Activated T-cell treated with anti-CD3 and anti-CD28 coated beads, Interleukin-2, amount 50 U/mL, for 72 hours (primary cell): ENCODE measurements around the gene TFG. TPM values are rescaled to one million over a fixed set of nuclear protein-coding genes. Genes with fewer than 3 reads are reported as not detected.
"Not testable (repeated sequence)": the region's sequence is repeated elsewhere in the genome, so short reads cannot be mapped to it uniquely, and the experiment has no call there.

Experiments used
- ATAC-seq, 2 donors: fragments of 150-1000 bp; cut with Tn5 transposase; replicated peaks in 1 of 2; 2 replicates each; pipeline ENCODE4 v1.10.0; 2021; ENCODE audit warnings: moderate library complexity in 2 of 2, mild to moderate bottlenecking in 1 of 2
- DNase-seq, 2 donors: peaks; one replicate each; pipeline ENCODE4 v3.0.0; 2021 to 2022; ENCODE audit warnings: mixed read lengths in 1 of 2
- H3K27ac Mint-ChIP-seq: one replicate; pipeline ENCODE4 v1.8.0; 2022; ENCODE audit warnings: mild to moderate bottlenecking, moderate library complexity, mixed read lengths
- H3K27me3 Mint-ChIP-seq: one replicate; pipeline ENCODE4 v1.8.0; 2022; ENCODE audit warnings: low read depth, mixed read lengths
- H3K36me3 Mint-ChIP-seq, 2 donors: one replicate each; pipeline ENCODE4 v1.8.0; 2022; ENCODE audit warnings: mixed read lengths in 2 of 2, mild to moderate bottlenecking in 1 of 2; ENCODE audit not compliant: insufficient read depth in 2 of 2
- H3K4me1 Mint-ChIP-seq: one replicate; pipeline ENCODE4 v1.8.0; 2022; ENCODE audit warnings: low read depth, mixed read lengths
- H3K4me3 Mint-ChIP-seq, 2 donors: one replicate each; pipeline ENCODE4 v1.8.0; 2022; ENCODE audit warnings: mild to moderate bottlenecking in 2 of 2, mixed read lengths in 2 of 2, moderate library complexity in 2 of 2
- H3K9me3 Mint-ChIP-seq, 2 donors: one replicate each; pipeline ENCODE4 v1.8.0; 2022; ENCODE audit warnings: mixed read lengths in 2 of 2
- total RNA-seq, 2 donors: library from RNA; stranded (reverse); gene quantifications; one replicate each; pipeline ENCODE4 v1.2.3, GENCODE V29; 2022

The TFG gene
- total RNA-seq: 10 to 100 TPM; 60.6 to 64.7 TPM

DNA sequence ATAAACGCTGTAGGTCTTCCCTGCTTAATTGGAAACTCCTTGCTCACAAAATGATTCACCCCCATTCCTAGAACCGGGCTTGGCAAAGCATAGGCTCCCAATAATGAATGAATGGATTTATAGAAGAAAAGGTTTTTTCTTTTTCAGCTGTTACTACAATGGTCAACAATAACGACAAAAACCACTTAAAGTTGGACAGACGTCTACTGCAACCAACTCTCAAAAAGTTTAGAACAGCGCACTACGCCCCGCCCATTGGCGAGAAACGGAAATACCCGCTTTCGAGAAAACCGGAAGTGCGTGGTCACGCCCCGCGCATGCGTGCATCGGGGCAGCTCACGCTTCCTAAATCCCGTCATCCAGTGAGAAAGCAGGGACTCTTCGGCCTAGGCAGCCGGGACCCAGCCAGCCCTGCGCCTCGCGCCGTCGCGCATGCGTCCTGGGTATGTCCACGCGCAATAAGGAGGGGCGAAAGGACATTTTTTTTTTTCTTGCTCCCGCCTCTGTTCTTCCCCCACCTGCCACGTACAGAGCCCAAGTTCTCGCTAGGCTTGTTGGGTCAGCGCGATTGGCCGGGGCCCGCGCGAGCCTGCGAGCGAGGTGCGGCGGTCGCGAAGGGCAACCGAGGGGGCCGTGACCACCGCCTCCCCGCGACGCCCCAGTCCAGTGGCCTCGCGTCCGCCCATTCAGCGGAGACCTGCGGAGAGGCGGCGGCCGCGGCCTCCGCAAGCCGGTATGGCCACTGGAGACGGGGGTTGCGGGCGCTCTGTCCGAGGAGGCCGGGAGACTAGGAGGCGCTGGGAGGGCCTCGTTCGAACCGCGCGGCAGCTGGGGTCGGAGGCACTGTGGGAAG lies at the start of gene TFG:
Gene TFG (plus strand): TSS at position 506 of the 853 bp plus-strand sequence. CDS start 4,192 bp downstream, outside the sequence.
- Mint-ChIP-seq H3K27me3 (no peaks in the 10 kb centered on the region), H3K36me3 (peaks cover 22 to 24% of the 10 kb centered on the region in 2 donors), H3K4me1 (peaks cover 56% of the 10 kb centered on the region), H3K9me3 (peaks cover 2 to 7% of the 10 kb centered on the region in 2 donors), H3K27ac (peak within 1 kb of the TSS; percentile 100), H3K4me3 (peak within 1 kb of the TSS; percentile 89 to 99)
- DNase-seq (peak; percentile 97 to 98), ATAC-seq (peak; percentile 93 to 94)

DNA sequence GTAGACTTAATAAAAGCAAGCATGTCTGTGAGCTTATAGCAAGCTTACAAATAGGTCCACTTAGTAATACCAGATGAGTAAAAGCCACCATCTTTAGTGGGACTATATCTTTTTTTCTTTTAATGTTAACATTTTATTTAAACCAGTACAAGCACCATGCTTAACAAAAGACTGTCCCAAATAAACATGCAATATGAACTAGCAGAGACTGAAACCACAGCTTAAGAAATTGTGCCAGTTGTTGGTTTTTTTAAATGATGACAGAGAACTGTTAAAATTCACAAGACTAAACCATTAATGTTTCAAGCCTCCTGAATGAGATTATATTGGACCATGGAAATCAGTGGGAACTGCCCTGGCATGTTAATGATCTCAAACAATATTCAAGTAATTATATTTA lies 48.0 kb upstream of the TFG start:
- peaks cover 26% of the 10 kb centered on the region for H3K4me1 Mint-ChIP-seq
- not testable (repeated sequence) for ATAC-seq, H3K9me3 Mint-ChIP-seq, DNase-seq, H3K36me3 Mint-ChIP-seq, H3K4me3 Mint-ChIP-seq, H3K27me3 Mint-ChIP-seq, H3K27ac Mint-ChIP-seq

DNA sequence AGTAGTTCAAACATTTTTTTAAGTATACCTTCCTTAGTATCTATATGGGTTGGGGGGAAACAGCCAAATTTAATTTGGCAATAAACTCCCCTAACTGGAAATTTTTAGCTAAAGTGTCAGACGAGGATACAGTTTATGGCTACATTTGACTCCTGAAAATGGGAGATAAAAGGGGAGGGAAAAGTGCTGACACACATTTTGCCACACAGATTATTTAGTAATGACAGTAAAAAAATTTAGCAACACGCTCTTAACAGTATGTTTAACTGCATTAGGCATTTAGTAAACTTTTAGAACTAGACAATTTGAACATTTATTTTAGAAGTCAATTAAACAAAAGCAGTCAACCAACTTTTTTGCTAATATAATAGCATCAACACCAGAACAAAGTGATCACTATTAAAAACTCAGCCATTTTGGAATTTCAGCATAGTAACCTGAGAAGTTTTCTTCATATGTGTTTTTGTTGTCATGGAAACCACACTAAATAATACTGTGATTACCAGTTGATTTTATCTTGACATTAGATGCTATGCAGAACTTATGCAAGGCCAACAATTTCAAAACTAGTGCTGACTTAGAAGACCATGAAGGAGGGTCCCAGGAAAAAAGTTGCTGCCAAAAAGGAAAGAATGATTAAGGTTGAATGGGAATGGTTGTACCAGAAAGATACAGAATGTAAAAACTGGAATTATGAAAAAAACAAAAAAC lies 47.0 kb upstream of the TFG start:
- no peak for DNase-seq
- Mint-ChIP-seq H3K4me3 (no peak overlapping the region), H3K27me3 (no peaks in the 10 kb centered on the region), H3K27ac (peak overlapping the region; percentile 46), H3K9me3 (no peaks in the 10 kb centered on the region), H3K4me1 (peaks cover 27% of the 10 kb centered on the region), H3K36me3 (no peaks in the 10 kb centered on the region)
- ATAC-seq: no peak

DNA sequence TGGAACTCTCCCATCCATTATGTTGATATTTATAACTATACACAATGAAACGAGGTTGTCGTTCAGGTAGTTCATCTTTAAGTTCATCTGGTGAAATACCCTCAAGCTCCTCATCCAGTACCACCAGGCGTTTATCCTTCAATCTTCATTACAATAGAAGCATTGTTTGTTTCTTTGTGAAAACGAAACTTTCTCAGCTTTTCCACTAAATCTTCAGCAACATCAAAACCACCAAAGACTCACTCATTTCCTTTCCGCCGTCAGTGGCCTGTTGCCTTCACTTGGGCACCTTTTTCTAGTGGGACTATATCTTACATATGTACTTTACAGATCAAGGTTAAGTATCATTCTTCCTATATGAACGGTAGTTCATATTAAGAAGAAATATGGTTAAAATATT lies 44.1 kb upstream of the TFG start:
- peak overlapping the region; percentile 62 to 81 for H3K4me3 Mint-ChIP-seq

DNA sequence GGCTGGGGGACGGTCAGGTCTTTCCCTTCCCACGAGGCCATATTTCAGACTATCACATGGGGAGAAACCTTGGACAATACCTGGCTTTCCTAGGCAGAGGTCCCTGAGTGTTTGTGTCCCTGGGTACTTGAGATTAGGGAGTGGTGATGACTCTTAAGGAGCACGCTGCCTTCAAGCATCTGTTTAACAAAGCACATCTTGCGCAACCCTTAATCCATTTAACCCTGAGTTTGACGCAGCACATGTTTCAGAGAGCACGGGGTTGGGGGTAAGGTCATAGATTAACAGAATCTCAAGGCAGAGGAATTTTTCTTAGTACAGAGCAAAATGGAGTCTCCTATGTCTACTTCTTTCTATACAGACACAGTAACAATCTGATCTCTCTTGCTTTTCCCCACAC lies 42.6 kb upstream of the TFG start:
- not testable (repeated sequence) for ATAC-seq, H3K36me3 Mint-ChIP-seq, H3K9me3 Mint-ChIP-seq, H3K27ac Mint-ChIP-seq, H3K4me3 Mint-ChIP-seq, DNase-seq, H3K27me3 Mint-ChIP-seq
- peaks cover 27% of the 10 kb centered on the region for H3K4me1 Mint-ChIP-seq

More for the DNA sequence above, 44.1 kb upstream of the TFG start:
- peak; percentile 95 to 96 for ATAC-seq
- H3K27me3 Mint-ChIP-seq: no peaks in the 10 kb centered on the region
- no peaks in the 10 kb centered on the region for H3K9me3 Mint-ChIP-seq
- H3K27ac Mint-ChIP-seq: peak overlapping the region; percentile 81
- H3K36me3 Mint-ChIP-seq: peaks cover 0 to 2% of the 10 kb centered on the region in 2 donors
- DNase-seq: peak; percentile 34 to 45
- peaks cover 27% of the 10 kb centered on the region for H3K4me1 Mint-ChIP-seq

DNA sequence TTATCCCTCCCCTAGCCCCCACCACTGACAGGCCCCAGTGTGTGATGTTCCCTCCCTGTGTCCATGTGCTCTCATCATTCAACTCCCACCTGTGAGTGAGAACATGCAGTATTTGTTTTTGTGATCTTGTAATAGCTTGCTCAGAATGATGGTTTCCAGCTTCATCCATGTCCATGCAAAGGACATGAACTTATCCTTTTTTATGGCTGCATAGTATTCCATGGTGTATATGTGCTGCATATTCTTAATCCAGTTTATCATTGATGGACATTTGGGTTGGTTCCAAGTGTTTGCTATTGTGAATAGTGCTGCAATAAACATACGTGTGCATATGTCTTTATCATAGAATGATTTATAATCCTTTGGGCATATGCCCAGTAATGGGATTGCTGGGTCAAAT lies 42.0 kb upstream of the TFG start:
- H3K4me1 Mint-ChIP-seq: peaks cover 27% of the 10 kb centered on the region
- H3K27me3 Mint-ChIP-seq, H3K36me3 Mint-ChIP-seq, H3K9me3 Mint-ChIP-seq, H3K27ac Mint-ChIP-seq, H3K4me3 Mint-ChIP-seq, ATAC-seq, DNase-seq: not testable (repeated sequence)

DNA sequence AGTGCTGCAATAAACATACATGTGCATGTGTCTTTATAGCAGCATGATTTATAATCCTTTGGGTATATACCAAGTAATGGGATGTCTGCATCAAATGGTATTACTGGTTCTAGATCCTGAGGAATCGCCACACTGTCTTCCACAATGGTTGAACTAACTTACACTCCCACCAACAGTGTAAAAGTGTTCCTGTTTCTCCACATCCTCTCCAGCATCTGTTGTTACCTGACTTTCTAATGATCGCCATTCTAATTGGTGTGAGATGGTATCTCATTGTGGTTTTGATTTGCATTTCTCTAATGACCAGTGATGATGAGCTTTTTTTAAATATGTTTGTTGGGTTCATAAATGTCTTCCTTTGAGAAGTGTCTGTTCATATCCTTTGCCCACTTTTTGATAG lies 38.3 kb upstream of the TFG start:
- not testable (repeated sequence) for H3K27me3 Mint-ChIP-seq, ATAC-seq, H3K4me3 Mint-ChIP-seq, H3K9me3 Mint-ChIP-seq, H3K4me1 Mint-ChIP-seq, H3K27ac Mint-ChIP-seq, H3K36me3 Mint-ChIP-seq, DNase-seq

DNA sequence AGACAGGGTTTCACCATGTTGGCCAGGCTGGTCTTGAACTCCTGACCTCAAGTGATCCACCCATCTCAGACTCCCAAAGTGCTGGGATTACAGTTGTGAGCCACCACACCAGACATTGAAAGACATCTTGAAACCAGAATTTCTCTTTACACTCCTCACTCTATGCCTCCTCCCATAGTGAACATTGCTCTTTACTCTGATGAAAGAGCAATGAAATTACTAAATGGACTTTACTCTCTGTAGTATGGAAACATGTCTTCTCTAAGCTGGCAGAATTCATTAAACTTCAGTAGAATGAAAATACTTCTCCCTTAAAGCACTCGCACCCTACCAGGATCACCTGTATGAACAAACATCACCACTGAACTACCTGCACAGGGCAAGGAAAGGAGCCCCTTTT lies 27.8 kb upstream of the TFG start:
- Mint-ChIP-seq H3K9me3 (peaks cover 0 to 1% of the 10 kb centered on the region in 2 donors), H3K36me3 (no peaks in the 10 kb centered on the region), H3K27ac (no peak overlapping the region), H3K4me3 (no peak overlapping the region), H3K27me3 (no peaks in the 10 kb centered on the region), H3K4me1 (no peaks in the 10 kb centered on the region)
- DNase-seq: no peak
- no peak for ATAC-seq

DNA sequence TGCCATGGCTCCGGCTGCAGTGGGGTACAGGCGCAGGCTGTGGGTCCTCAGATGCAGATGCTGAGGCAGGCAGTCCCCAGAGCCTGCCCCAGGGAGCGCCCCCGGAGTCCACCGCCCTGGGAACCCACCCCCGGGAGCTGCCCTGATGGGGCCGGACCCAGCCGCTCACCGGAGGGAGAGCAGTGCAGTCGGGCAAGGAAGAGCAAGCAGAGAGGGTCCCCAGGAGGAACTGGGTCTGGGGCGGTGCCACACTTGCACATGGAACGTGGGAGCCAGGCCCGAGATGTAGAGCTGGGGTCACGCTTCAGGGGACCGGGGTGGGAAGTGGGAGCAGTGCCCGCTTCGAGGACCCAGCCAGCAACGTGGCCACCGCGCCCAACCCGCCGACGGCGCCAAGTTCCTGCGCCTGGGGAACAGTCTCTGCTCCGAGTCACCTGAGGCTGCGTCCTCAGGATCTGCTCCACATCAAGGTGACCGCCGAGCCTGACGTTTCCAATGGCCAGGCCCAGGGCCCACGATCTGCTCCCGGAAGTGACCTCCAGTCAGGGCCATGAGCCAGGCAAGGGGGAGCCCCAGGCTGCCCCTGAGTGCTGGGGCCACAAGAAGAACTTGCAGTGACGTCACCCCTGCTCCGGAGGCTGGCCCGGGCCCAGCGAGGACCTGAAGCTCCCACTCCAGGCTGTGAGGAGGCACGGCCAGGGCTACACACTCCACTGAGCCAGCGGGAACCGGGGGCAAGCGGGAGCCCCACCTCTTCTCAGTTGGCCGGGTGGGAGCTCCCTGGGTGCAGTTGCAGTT lies 27.0 kb upstream of the TFG start:
- H3K9me3 Mint-ChIP-seq: no peaks in the 10 kb centered on the region
- H3K4me1 Mint-ChIP-seq: no peaks in the 10 kb centered on the region
- peak; percentile 25 to 29 for ATAC-seq
- no peaks in the 10 kb centered on the region for H3K27me3 Mint-ChIP-seq
- H3K4me3 Mint-ChIP-seq: no peak overlapping the region
- no peak for DNase-seq
- H3K36me3 Mint-ChIP-seq: no peaks in the 10 kb centered on the region
- no peak overlapping the region for H3K27ac Mint-ChIP-seq

DNA sequence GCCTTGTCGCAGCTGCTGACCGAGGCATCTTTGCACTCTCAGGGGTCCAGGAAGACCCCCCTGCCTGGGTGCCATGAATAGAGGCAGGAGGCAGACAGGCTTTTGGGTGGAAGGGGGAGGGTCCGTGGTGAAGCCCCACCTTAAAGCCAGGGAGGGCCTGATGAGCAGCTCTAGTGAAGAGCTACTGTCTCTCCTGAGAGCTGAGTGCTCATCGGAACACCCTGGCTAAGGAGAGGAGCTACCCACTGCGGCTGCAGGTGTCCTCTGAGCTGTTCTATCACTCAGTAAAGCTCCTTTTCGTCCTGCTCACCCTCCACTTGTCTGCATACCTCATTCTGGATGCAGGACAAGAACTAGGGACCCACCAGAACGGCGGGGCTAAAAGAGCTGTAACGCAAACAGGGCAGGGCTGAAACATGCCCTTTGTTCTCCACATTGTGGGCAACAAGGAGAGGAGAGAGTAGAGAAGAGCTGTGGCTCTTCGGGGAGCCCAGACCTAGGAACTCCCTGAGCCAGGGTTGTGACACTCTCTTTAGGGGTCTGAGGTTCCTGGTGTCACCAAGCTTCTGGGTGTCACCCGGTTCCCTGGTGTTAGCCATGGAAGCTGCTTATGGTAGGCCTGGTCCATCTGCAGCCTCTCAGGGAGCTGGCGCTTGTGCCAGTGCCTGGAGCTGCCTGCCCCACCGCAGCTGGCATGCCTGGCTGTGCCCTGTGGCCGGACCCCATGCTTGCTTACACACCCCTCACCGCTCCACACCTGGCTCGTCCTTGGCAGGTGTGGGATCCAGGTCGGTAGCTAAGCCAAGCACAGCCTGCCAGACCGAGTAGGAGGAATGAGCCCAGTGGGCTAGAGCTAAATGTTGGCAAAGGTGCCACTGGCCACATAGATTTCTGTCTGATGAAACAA lies 26.2 kb upstream of the TFG start:
- H3K9me3 Mint-ChIP-seq: no peaks in the 10 kb centered on the region
- no peaks in the 10 kb centered on the region for H3K27me3 Mint-ChIP-seq
- no peak overlapping the region for H3K27ac Mint-ChIP-seq
- H3K36me3 Mint-ChIP-seq: no peaks in the 10 kb centered on the region
- ATAC-seq (peak in 1 of 2 donors; percentile 9), DNase-seq (no peak)
- no peaks in the 10 kb centered on the region for H3K4me1 Mint-ChIP-seq
- H3K4me3 Mint-ChIP-seq: no peak overlapping the region

DNA sequence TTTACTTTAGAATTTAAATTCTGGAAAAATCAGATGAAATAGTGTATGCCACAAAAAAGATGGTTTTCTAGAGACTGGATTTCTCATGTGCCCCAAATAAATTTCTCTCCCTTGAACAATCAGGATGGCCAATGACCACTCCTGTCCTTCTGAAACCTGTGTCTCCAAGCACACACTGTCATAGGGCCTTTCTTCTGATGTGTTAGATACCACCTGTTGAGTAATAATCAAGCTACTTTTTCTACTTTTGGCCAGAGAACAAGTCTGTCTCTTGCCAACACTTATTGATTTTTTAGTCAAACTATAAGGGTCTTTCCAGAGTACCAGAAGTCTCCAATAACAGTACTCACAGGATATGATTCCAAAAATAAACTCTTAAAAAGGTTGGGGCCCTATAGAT lies 16.1 kb upstream of the TFG start:
- DNase-seq (no peak), ATAC-seq (no peak)
- H3K36me3 Mint-ChIP-seq: no peaks in the 10 kb centered on the region
- H3K4me3 Mint-ChIP-seq: no peak overlapping the region
- no peaks in the 10 kb centered on the region for H3K9me3 Mint-ChIP-seq
- no peaks in the 10 kb centered on the region for H3K4me1 Mint-ChIP-seq
- no peak overlapping the region for H3K27ac Mint-ChIP-seq
- H3K27me3 Mint-ChIP-seq: peaks cover 30% of the 10 kb centered on the region

DNA sequence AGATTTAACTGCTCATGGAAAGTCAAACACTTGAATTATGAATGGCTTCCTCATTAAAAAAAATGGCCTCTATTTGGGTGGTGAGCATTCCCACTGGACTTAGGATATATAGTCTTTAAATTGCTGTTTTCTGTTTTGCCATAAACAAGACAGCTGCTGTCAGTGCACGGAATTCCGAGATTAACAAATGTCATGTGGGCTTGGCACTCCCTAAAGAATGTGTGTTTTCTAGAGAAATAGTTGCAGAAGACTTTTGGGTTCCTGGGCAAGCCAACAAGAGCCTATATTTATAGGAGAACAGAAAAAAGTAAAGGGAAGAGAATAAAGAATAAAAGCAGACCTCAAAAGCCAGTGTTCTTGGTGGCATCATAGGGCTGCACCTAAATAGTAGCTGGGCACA lies 13.6 kb upstream of the TFG start:
- H3K36me3 Mint-ChIP-seq: no peaks in the 10 kb centered on the region
- H3K4me3 Mint-ChIP-seq: no peak overlapping the region
- no peaks in the 10 kb centered on the region for H3K9me3 Mint-ChIP-seq
- H3K27me3 Mint-ChIP-seq: peaks cover 31% of the 10 kb centered on the region
- H3K4me1 Mint-ChIP-seq: no peaks in the 10 kb centered on the region
- DNase-seq: no peak
- ATAC-seq: no peak
- H3K27ac Mint-ChIP-seq: no peak overlapping the region
